HepG2 (cell line): Measurements from ENCODE around the gene ZFAND3. TPM values are rescaled to one million over a fixed set of nuclear protein-coding genes. Genes with fewer than 3 reads are reported as not detected.
A peak's percentile ranks its signal among the peaks of the same experiment; 100 is the strongest.

ENCODE experiments used
- ATAC-seq: fragments of 200-7000 bp; cut with Tn5 transposase; 3 replicates; pipeline ENCODE4 v1.9.1; 2020; ENCODE audit warnings: mild to moderate bottlenecking, moderate library complexity
- BruUV-seq: library from RNA; stranded (reverse); fragments of 400-500 nt; replicated peaks from 2 replicates; lab custom pipeline; 2021; lab: Mats Ljungman, UMichigan
- CTCF ChIA-PET: fragments of 300-600 bp; formaldehyde crosslinking; extraction: SDS; loops from one replicate; lab custom pipeline; 2021; ENCODE audit warnings: low total read pairs, inconsistent platforms, low intra/inter-chr PET ratio; lab: Yijun Ruan, JAX
- POLR2A ChIA-PET: fragments of 350-600 bp; sonication (Branson Sonifier 250); formaldehyde crosslinking; loops from one replicate; lab custom pipeline; 2020; ENCODE audit warnings: antibody characterized with exemption, inconsistent platforms; lab: Yijun Ruan, JAX
- DNase-seq: peaks from one replicate; pipeline ENCODE4 v3.0.0-alpha.2; 2015; ENCODE audit warnings: low spot score
- FAIRE-seq: peaks from 3 replicates; lab custom pipeline; 2011; peaks lifted over from hg19 to GRCh38; lab: Jason Lieb, UNC
- H2AFZ ChIP-seq: one replicate; pipeline ENCODE4 v1.6.1; 2011; ENCODE audit warnings: low read length, inconsistent platforms
- H3K27ac ChIP-seq: fragments of 300-600 bp; 3 replicates; pipeline ENCODE4 v1.8.0; 2011; ENCODE audit warnings: mixed run types, mild to moderate bottlenecking, mixed read lengths, low read length, inconsistent platforms; ENCODE audit not compliant: insufficient read depth; ENCODE audit errors: extremely low read length
- H3K27me3 ChIP-seq, 2 experiments: fragments of 200-600 bp in 1 of 2; 2 replicates in 1 of 2; 3 replicates in 1 of 2; pipeline versions ENCODE4 v1.6.0 to v1.8.0; 2011; ENCODE audit warnings: low read length in 2 of 2, mild to moderate bottlenecking in 2 of 2, moderate library complexity in 2 of 2, inconsistent platforms in 1 of 2; ENCODE audit not compliant: insufficient read depth in 2 of 2, control insufficient read depth in 1 of 2
- H3K36me3 ChIP-seq, 2 experiments: fragments of 200-600 bp in 1 of 2; replicated peaks in 1 of 2; 2 replicates in 1 of 2; 3 replicates in 1 of 2; pipeline versions ENCODE4 v1.5.1 to v1.8.0; 2011; ENCODE audit warnings: low read length in 2 of 2, inconsistent platforms in 1 of 2; ENCODE audit not compliant: insufficient read depth in 2 of 2, control insufficient read depth in 1 of 2
- H3K4me1 ChIP-seq: 2 replicates; pipeline ENCODE4 v1.5.1; 2012; ENCODE audit warnings: low read length, inconsistent platforms; ENCODE audit not compliant: insufficient read depth
- H3K4me2 ChIP-seq: 2 replicates; pipeline ENCODE4 v1.6.0; 2011; ENCODE audit warnings: low read depth, low read length, inconsistent platforms
- H3K4me3 ChIP-seq, 3 experiments: fragments of 200-600 bp in 1 of 3; sonication (generic), shearing (Covaris generic) in 1 of 3; replicated peaks in 1 of 3; 2 replicates each; pipeline ENCODE4 v1.5.1; 2011 to 2016; ENCODE audit warnings: low read length in 3 of 3, inconsistent platforms in 2 of 3, low read depth in 2 of 3, mild to moderate bottlenecking in 2 of 3, control low read depth in 1 of 3, mixed read lengths in 1 of 3; ENCODE audit not compliant: insufficient read depth in 1 of 3
- H3K79me2 ChIP-seq: one replicate; pipeline ENCODE4 v1.6.1; 2011; ENCODE audit warnings: low read length, inconsistent platforms; ENCODE audit not compliant: insufficient read depth
- H3K9ac ChIP-seq: 2 replicates; pipeline ENCODE4 v1.6.0; 2011; ENCODE audit warnings: mild to moderate bottlenecking, low read depth, low read length, inconsistent platforms; ENCODE audit not compliant: insufficient read depth
- H3K9me3 ChIP-seq: 2 replicates; pipeline ENCODE4 v1.5.1; 2012; ENCODE audit warnings: mild to moderate bottlenecking, low read length
- H4K20me1 ChIP-seq: 2 replicates; pipeline ENCODE4 v1.6.0; 2011; ENCODE audit warnings: inconsistent platforms, mild to moderate bottlenecking, low read length, moderate library complexity; ENCODE audit not compliant: insufficient read depth
- ARHGAP35 ChIP-seq: sonication (generic); formaldehyde crosslinking; IDR thresholded peaks from 2 replicates; pipeline ENCODE4 v1.9.0; 2022; ENCODE audit warnings: mild to moderate bottlenecking, inconsistent platforms, moderate library complexity, missing genetic modification reagents, borderline replicate concordance
- PRDM15 ChIP-seq: sonication (generic); formaldehyde crosslinking; IDR thresholded peaks from 2 replicates; pipeline ENCODE4 v1.4.0; 2020; ENCODE audit warnings: missing genetic modification reagents
- THRA ChIP-seq: sonication (generic); formaldehyde crosslinking; IDR thresholded peaks from 2 replicates; pipeline ENCODE4 v1.4.0; 2020; ENCODE audit warnings: missing genetic modification reagents, borderline replicate concordance
- ZBTB49 ChIP-seq: sonication (generic); formaldehyde crosslinking; IDR thresholded peaks from 2 replicates; pipeline ENCODE4 v1.4.0; 2020; ENCODE audit warnings: missing genetic modification reagents, borderline replicate concordance
- ZNF740 ChIP-seq: sonication (generic); formaldehyde crosslinking; IDR thresholded peaks from 2 replicates; pipeline ENCODE4 v1.4.0; 2020; ENCODE audit warnings: missing genetic modification reagents
- ZXDC ChIP-seq: sonication (generic); formaldehyde crosslinking; IDR thresholded peaks from 2 replicates; pipeline ENCODE4 v1.5.0; 2020; ENCODE audit warnings: mild to moderate bottlenecking, missing genetic modification reagents
- WGBS: methylation state at CpG from one replicate; pipeline ENCODE4 v1.1.6; 2017; ENCODE audit warnings: low lambda C conversion rate; 5-methylcytosine and 5-hydroxymethylcytosine counted together
- in situ Hi-C: cut with HindIII; loops from 2 replicates; pipeline ENCODE4 v1.10.0; 2017; ENCODE audit warnings: low pct_unique_long_range_greater_than_20kb; ENCODE audit not compliant: extremely low pct_ligation_motif_present
- intact Hi-C: fragments of 100-400 bp; cut with micrococcal nuclease; formaldehyde crosslinking; loops from one replicate; pipeline ENCODE4 v1.10.0; 2022; ENCODE audit not compliant: unreplicated experiment
- polyA plus RNA-seq, 8 experiments: library from polyadenylated mRNA; depleted of rRNA in 3 of 8; stranded (reverse) in 7 of 8; unstranded in 1 of 8; fragments of >200 nt; fragmentation: Illumina TruSeq in 4 of 8; extraction: Trizol in 4 of 8; gene quantifications; 2 replicates each; pipeline versions ENCODE4 v1.2.1 to v1.2.3, GENCODE V29; 2011 to 2016; ENCODE audit warnings: low read depth in 4 of 8, missing spikeins in 1 of 8, mixed read lengths in 1 of 8; ENCODE audit not compliant: insufficient read depth in 1 of 8
- total RNA-seq, 5 experiments: library from RNA; depleted of rRNA; stranded (reverse); fragments of >200 nt; fragmentation: Illumina TruSeq; extraction: Trizol; gene quantifications; 2 replicates each; pipeline ENCODE4 v1.2.3, GENCODE V29; 2016; ENCODE audit warnings: low read depth in 1 of 5

Gene ZFAND3
- total and polyA plus RNA-seq, 2 of the 13 experiments (the other 11 are each of a cell fraction or from before 2014, with no cell fraction given) = 16.4 to 17.1 TPM

- Histone ChIP-seq H4K20me1 (peaks cover 53% of the 10 kb centered on the region), H3K4me3 (peak overlapping the region; percentile 76 to 93 (median 86); a peak in 4 of 6 replicates), H3K27ac (no peak overlapping the region), H3K27me3 (no peaks in the 10 kb centered on the region; a peak in 1 of 5 replicates), H3K9ac (peak overlapping the region; percentile 98; the same call in 1 of the 2 replicates), H3K9me3 (no peaks in the 10 kb centered on the region), H3K4me2 (peak overlapping the region; percentile 87), H2AFZ (no peak overlapping the region), H3K79me2 (peaks cover 64% of the 10 kb centered on the region), H3K4me1 (peaks cover 74% of the 10 kb centered on the region), H3K36me3 (no peaks in the 10 kb centered on the region)
- DNase-seq = no peak
- in situ Hi-C loops (no loop called here), intact Hi-C loops (loop anchor here (2.0 kb wide), 1 partner anchor 39 kb away; no protein-coding TSS in a partner anchor)
- ChIA-PET POLR2A (interaction anchor here (1.4 kb wide), 1 partner anchor 30 kb away, joined by 8 read pairs; no protein-coding TSS in a partner anchor), CTCF (no interaction called here)
- no TSS peak for BruUV-seq
- no peak for FAIRE-seq
- WGBS = 86% methylated on average over 7 of the region's 7 CpGs
- ATAC-seq = no peak
- no peak for TF ChIP-seq ARHGAP35 (CRISPR knock-in tag)
- no peak for TF ChIP-seq ZBTB49
- TF ChIP-seq THRA = no peak
- TF ChIP-seq ZXDC (CRISPR knock-in tag) = no peak
- no peak for TF ChIP-seq PRDM15 (CRISPR knock-in tag)
- TF ChIP-seq ZNF740 = no peak
These were observed 1.9 kb downstream of the ZFAND3 start for GRCh38 chr6:37821446-37821845.
